WTC11 (cell line): ENCODE measurements around the gene TUBE1. TPM values are rescaled to one million over a fixed set of nuclear protein-coding genes. Genes with fewer than 3 reads are reported as not detected.

Experiments
- ATAC-seq: fragments of 200-7000 bp; cut with Tn5 transposase; 2 replicates; pipeline ENCODE4 v1.10.0; 2021; ENCODE audit warnings: mild to moderate bottlenecking, moderate library complexity
- CTCF ChIA-PET: fragments of 300-600 bp; sonication (Branson Sonifier 250); formaldehyde crosslinking; loops from one replicate; lab custom pipeline; 2021; ENCODE audit warnings: antibody characterized with exemption; lab: Charles Lee
- POLR2A ChIA-PET: fragments of 350-600 bp; sonication (Branson Sonifier 250); formaldehyde crosslinking; loops from one replicate; lab custom pipeline; 2021; ENCODE audit warnings: antibody characterized with exemption; lab: Charles Lee
- DNase-seq: peaks from one replicate; pipeline ENCODE4 v3.0.0; 2021; ENCODE audit warnings: low spot score
- H3K27ac Mint-ChIP-seq: 2 replicates; pipeline ENCODE4 v1.8.0; 2021; ENCODE audit warnings: mixed read lengths
- H3K27me3 Mint-ChIP-seq: 2 replicates; pipeline ENCODE4 v1.8.0; 2021; ENCODE audit warnings: low read depth, mild to moderate bottlenecking, moderate library complexity, mixed read lengths
- H3K36me3 Mint-ChIP-seq: 2 replicates; pipeline ENCODE4 v1.8.0; 2021; ENCODE audit warnings: mixed read lengths
- H3K4me1 Mint-ChIP-seq: 2 replicates; pipeline ENCODE4 v1.8.0; 2022; ENCODE audit warnings: mixed read lengths
- H3K4me3 Mint-ChIP-seq: 2 replicates; pipeline ENCODE4 v1.8.0; 2021; ENCODE audit warnings: mild to moderate bottlenecking, moderate library complexity, mixed read lengths
- H3K9me3 Mint-ChIP-seq: 2 replicates; pipeline ENCODE4 v1.8.0; 2021; ENCODE audit warnings: mixed read lengths
- CREB1 ChIP-seq: sonication (generic); formaldehyde crosslinking; IDR thresholded peaks from 2 replicates; pipeline ENCODE4 v1.8.0; 2023; ENCODE audit warnings: mild to moderate bottlenecking, missing genetic modification reagents
- ESRRA ChIP-seq: sonication (generic); formaldehyde crosslinking; IDR thresholded peaks from 2 replicates; pipeline ENCODE4 v1.8.1; 2022; ENCODE audit warnings: mild to moderate bottlenecking, missing genetic modification reagents, borderline replicate concordance
- ETV6 ChIP-seq: sonication (generic); formaldehyde crosslinking; IDR thresholded peaks from 2 replicates; pipeline ENCODE4 v1.8.1; 2022; ENCODE audit warnings: mild to moderate bottlenecking, missing genetic modification reagents
- FOXK1 ChIP-seq: sonication (generic); formaldehyde crosslinking; IDR thresholded peaks from 2 replicates; pipeline ENCODE4 v1.8.0; 2022; ENCODE audit warnings: mild to moderate bottlenecking, moderate library complexity, missing genetic modification reagents
- IRF2 ChIP-seq: sonication (generic); formaldehyde crosslinking; IDR thresholded peaks from 2 replicates; pipeline ENCODE4 v1.8.0; 2022; ENCODE audit warnings: low read depth, missing genetic modification reagents, borderline replicate concordance
- KAT7 ChIP-seq: sonication (generic); formaldehyde crosslinking; IDR thresholded peaks from 2 replicates; pipeline ENCODE4 v1.8.1; 2023; ENCODE audit warnings: missing genetic modification reagents, mild to moderate bottlenecking, borderline replicate concordance
- MXD4 ChIP-seq: fragments of 250-450 bp; sonication (Bioruptor Pico); IDR thresholded peaks from 2 replicates; pipeline ENCODE4 v1.8.0; 2021; ENCODE audit warnings: mild to moderate bottlenecking, moderate library complexity, borderline replicate concordance
- total RNA-seq: library from RNA; stranded (reverse); gene quantifications from 3 replicates; pipeline ENCODE4 v1.2.3, GENCODE V29; 2021
- TF ChIP-seq, protein P1 (sequence below): sonication (generic); formaldehyde crosslinking; IDR thresholded peaks from 2 replicates; pipeline ENCODE4 v1.8.0; 2022; ENCODE audit warnings: mild to moderate bottlenecking, missing genetic modification reagents
- TF ChIP-seq, protein P2 (sequence below): sonication (generic); formaldehyde crosslinking; IDR thresholded peaks from 2 replicates; pipeline ENCODE4 v1.8.1; 2023; ENCODE audit warnings: mild to moderate bottlenecking, missing genetic modification reagents
- TF ChIP-seq, protein P3 (sequence below): sonication (generic); formaldehyde crosslinking; conservative IDR thresholded peaks from 2 replicates; pipeline ENCODE4 v1.8.1; 2022; ENCODE audit warnings: mild to moderate bottlenecking, missing genetic modification reagents
- TF ChIP-seq, protein P4 (sequence below): sonication (generic); formaldehyde crosslinking; IDR thresholded peaks from 2 replicates; pipeline ENCODE4 v1.8.1; 2022; ENCODE audit warnings: mild to moderate bottlenecking, moderate library complexity, missing genetic modification reagents
- TF ChIP-seq, protein P5 (sequence below): fragments of 250-450 bp; sonication (Bioruptor Pico); IDR thresholded peaks from 2 replicates; pipeline ENCODE4 v1.9.0; 2021; ENCODE audit warnings: moderate library complexity, mild to moderate bottlenecking, inconsistent platforms, borderline replicate concordance
- TF ChIP-seq, protein P6 (sequence below): sonication (generic); formaldehyde crosslinking; IDR thresholded peaks from 2 replicates; pipeline ENCODE4 v1.8.1; 2023; ENCODE audit warnings: mild to moderate bottlenecking, moderate library complexity, missing genetic modification reagents
- TF ChIP-seq, protein P7 (sequence below): sonication (generic); formaldehyde crosslinking; IDR thresholded peaks from 2 replicates; pipeline ENCODE4 v1.8.0; 2022; ENCODE audit warnings: missing genetic modification reagents
- TF ChIP-seq, protein P8 (sequence below): sonication (generic); formaldehyde crosslinking; IDR thresholded peaks from 2 replicates; pipeline ENCODE4 v1.8.1; 2023; ENCODE audit warnings: mild to moderate bottlenecking, missing genetic modification reagents

The TUBE1 gene
- total RNA-seq, 1 experiment from 2014 or later = 16.9 TPM

DNA sequence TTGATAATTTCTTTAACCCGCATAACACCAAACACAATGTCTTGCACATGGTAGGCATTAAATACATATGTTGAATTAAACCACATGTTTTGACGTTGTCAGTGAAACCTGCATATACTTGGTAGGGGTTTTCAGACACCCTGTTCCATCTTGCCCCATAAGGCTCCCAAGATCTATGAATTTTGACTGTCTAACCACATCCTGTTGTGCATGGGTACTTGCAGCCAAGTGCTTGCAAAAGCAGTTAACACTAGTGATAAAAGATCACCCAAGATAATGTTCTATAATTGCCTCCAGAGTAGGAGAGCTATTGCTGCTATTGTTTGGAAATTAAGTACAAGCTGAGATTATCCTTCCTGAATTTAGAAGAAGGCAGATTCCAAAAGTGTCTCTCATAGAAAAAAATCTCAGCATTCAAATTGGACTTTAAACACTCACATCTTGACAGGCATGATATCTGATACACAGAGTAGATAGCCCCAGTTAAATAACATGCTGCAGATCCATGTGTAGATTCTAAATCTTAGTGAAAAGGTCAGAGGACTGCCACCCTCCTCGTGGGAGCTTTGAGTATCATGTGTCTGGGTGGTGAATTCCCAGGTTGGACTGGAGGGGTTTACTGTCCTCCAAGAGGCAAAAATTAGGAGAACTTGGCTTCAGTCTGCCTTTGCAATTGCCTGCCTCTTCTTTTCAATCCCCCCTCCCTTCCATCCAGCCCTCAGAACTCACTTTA is 59.2 kb downstream of the TUBE1 start:
- Mint-ChIP-seq H3K4me1 (no peaks in the 10 kb centered on the region), H3K27ac (no peak overlapping the region), H3K9me3 (peaks cover 16% of the 10 kb centered on the region), H3K27me3 (peaks cover 6% of the 10 kb centered on the region), H3K4me3 (no peak overlapping the region), H3K36me3 (peaks cover 9% of the 10 kb centered on the region)
- no peak for ATAC-seq
- DNase-seq = no peak
- POLR2A ChIA-PET = no interaction called here
- TF ChIP-seq CREB1 = no peak
- no peak for TF ChIP-seq FOXK1 (CRISPR knock-in tag)
- TF ChIP-seq, protein P1, sequence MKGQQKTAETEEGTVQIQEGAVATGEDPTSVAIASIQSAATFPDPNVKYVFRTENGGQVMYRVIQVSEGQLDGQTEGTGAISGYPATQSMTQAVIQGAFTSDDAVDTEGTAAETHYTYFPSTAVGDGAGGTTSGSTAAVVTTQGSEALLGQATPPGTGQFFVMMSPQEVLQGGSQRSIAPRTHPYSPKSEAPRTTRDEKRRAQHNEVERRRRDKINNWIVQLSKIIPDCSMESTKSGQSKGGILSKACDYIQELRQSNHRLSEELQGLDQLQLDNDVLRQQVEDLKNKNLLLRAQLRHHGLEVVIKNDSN = no peak
- TF ChIP-seq, protein P2, sequence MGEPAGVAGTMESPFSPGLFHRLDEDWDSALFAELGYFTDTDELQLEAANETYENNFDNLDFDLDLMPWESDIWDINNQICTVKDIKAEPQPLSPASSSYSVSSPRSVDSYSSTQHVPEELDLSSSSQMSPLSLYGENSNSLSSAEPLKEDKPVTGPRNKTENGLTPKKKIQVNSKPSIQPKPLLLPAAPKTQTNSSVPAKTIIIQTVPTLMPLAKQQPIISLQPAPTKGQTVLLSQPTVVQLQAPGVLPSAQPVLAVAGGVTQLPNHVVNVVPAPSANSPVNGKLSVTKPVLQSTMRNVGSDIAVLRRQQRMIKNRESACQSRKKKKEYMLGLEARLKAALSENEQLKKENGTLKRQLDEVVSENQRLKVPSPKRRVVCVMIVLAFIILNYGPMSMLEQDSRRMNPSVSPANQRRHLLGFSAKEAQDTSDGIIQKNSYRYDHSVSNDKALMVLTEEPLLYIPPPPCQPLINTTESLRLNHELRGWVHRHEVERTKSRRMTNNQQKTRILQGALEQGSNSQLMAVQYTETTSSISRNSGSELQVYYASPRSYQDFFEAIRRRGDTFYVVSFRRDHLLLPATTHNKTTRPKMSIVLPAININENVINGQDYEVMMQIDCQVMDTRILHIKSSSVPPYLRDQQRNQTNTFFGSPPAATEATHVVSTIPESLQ = no peak
- TF ChIP-seq, protein P3, sequence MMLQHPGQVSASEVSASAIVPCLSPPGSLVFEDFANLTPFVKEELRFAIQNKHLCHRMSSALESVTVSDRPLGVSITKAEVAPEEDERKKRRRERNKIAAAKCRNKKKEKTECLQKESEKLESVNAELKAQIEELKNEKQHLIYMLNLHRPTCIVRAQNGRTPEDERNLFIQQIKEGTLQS = no peak
- TF ChIP-seq, protein P4, sequence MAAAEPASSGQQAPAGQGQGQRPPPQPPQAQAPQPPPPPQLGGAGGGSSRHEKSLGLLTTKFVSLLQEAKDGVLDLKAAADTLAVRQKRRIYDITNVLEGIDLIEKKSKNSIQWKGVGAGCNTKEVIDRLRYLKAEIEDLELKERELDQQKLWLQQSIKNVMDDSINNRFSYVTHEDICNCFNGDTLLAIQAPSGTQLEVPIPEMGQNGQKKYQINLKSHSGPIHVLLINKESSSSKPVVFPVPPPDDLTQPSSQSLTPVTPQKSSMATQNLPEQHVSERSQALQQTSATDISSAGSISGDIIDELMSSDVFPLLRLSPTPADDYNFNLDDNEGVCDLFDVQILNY (CRISPR knock-in tag) = no peak
- no peak for TF ChIP-seq ESRRA (CRISPR knock-in tag)
- TF ChIP-seq ETV6 (CRISPR knock-in tag) = no peak
- no peak for TF ChIP-seq IRF2 (CRISPR knock-in tag)
- TF ChIP-seq MXD4 = no peak
- TF ChIP-seq, protein P5, sequence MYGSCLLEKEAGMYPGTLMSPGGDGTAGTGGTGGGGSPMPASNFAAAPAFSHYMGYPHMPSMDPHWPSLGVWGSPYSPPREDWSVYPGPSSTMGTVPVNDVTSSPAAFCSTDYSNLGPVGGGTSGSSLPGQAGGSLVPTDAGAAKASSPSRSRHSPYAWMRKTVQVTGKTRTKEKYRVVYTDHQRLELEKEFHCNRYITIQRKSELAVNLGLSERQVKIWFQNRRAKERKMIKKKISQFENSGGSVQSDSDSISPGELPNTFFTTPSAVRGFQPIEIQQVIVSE (CRISPR knock-in tag) = no peak
- TF ChIP-seq, protein P6, sequence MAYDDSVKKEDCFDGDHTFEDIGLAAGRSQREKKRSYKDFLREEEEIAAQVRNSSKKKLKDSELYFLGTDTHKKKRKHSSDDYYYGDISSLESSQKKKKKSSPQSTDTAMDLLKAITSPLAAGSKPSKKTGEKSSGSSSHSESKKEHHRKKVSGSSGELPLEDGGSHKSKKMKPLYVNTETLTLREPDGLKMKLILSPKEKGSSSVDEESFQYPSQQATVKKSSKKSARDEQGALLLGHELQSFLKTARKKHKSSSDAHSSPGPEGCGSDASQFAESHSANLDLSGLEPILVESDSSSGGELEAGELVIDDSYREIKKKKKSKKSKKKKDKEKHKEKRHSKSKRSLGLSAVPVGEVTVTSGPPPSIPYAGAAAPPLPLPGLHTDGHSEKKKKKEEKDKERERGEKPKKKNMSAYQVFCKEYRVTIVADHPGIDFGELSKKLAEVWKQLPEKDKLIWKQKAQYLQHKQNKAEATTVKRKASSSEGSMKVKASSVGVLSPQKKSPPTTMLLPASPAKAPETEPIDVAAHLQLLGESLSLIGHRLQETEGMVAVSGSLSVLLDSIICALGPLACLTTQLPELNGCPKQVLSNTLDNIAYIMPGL (CRISPR knock-in tag) = no peak
- TF ChIP-seq, protein P7, sequence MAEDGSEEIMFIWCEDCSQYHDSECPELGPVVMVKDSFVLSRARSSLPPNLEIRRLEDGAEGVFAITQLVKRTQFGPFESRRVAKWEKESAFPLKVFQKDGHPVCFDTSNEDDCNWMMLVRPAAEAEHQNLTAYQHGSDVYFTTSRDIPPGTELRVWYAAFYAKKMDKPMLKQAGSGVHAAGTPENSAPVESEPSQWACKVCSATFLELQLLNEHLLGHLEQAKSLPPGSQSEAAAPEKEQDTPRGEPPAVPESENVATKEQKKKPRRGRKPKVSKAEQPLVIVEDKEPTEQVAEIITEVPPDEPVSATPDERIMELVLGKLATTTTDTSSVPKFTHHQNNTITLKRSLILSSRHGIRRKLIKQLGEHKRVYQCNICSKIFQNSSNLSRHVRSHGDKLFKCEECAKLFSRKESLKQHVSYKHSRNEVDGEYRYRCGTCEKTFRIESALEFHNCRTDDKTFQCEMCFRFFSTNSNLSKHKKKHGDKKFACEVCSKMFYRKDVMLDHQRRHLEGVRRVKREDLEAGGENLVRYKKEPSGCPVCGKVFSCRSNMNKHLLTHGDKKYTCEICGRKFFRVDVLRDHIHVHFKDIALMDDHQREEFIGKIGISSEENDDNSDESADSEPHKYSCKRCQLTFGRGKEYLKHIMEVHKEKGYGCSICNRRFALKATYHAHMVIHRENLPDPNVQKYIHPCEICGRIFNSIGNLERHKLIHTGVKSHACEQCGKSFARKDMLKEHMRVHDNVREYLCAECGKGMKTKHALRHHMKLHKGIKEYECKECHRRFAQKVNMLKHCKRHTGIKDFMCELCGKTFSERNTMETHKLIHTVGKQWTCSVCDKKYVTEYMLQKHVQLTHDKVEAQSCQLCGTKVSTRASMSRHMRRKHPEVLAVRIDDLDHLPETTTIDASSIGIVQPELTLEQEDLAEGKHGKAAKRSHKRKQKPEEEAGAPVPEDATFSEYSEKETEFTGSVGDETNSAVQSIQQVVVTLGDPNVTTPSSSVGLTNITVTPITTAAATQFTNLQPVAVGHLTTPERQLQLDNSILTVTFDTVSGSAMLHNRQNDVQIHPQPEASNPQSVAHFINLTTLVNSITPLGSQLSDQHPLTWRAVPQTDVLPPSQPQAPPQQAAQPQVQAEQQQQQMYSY = no peak
- TF ChIP-seq, protein P8, sequence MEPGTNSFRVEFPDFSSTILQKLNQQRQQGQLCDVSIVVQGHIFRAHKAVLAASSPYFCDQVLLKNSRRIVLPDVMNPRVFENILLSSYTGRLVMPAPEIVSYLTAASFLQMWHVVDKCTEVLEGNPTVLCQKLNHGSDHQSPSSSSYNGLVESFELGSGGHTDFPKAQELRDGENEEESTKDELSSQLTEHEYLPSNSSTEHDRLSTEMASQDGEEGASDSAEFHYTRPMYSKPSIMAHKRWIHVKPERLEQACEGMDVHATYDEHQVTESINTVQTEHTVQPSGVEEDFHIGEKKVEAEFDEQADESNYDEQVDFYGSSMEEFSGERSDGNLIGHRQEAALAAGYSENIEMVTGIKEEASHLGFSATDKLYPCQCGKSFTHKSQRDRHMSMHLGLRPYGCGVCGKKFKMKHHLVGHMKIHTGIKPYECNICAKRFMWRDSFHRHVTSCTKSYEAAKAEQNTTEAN (CRISPR knock-in tag) = no peak
- TF ChIP-seq KAT7 (CRISPR knock-in tag) = no peak
- CTCF ChIA-PET = interaction anchor here (0.7 to 1.7 kb wide), 4 partner anchors 10 to 318 kb away, joined by 3 to 6 read pairs (median 4); no protein-coding TSS in a partner anchor
